IPS DF 19.7 (cell line): ENCODE data around the gene GNAS-AS1.

ENCODE experiments used
- DNase-seq: peaks from one replicate; pipeline ENCODE4 v3.0.0-alpha.2; 2013; ENCODE audit warnings: low read depth, low spot score

Gene GNAS-AS1

DNA sequence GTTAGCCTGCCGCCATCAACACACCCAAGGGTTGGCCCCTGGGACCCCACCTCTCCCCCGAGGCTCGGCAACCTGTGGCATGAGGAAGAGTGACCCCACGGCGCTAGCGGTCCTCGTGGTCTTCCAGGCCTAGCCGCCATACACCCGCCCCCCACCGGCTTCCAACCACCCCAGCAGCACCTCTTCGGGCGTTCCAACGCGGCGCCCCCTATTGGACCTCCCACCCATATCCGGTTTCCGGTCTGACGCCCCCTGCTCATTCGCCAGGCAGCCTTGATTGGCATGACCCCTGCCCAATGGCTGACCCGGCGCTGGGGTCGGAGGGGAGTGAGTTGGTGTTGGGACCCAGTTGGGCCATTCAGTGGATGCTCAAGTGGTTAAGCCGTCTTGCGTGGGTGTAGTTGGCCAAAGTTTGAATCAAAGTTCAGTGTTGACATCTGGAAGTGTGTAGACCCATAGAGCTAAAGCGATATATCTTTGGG, at the start of gene GNAS-AS1:
Gene GNAS-AS1, minus strand, starts transcription at position 210 of the 482 bp plus-strand sequence.
- DNase-seq, result no peak

DNA sequence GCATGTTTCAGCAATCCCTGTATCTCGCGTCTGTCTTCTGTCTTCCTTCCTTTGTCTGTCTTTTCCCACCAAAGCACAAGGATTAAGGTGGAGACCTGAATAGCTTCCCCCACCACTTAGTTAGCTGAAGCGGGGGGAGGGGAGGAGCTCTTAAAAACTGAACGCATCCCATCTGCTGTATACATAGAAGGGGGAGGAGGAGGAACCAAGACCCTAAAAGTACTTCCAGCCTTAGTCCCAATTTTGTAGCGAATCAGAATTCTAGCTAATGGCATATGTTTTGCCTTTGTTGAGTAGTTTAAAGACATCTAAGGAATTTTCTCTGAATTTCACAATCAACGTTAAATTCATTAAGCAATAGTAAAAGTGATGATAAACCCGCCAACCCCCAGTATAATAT, 49.7 kb upstream of the GNAS-AS1 start:
- DNase-seq, result no peak

DNA sequence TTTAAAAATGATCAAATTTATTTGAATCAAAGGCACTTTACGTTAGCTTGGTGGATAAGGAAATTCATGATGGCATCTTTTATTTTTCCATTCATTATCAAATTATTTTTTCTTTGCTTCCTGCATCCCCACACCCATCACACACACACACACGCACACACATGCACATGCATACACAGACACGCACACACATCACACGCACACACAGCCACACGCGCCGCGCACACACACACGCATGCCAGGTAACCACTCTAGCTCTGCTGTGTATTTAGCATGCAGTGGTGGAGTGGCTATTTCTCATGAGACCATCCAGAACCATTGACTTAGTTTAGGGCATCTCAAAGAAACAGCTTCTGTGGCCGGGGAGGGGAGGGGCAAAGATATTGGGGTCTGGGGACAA, 48.8 kb upstream of the GNAS-AS1 start:
- no peak for DNase-seq

DNA sequence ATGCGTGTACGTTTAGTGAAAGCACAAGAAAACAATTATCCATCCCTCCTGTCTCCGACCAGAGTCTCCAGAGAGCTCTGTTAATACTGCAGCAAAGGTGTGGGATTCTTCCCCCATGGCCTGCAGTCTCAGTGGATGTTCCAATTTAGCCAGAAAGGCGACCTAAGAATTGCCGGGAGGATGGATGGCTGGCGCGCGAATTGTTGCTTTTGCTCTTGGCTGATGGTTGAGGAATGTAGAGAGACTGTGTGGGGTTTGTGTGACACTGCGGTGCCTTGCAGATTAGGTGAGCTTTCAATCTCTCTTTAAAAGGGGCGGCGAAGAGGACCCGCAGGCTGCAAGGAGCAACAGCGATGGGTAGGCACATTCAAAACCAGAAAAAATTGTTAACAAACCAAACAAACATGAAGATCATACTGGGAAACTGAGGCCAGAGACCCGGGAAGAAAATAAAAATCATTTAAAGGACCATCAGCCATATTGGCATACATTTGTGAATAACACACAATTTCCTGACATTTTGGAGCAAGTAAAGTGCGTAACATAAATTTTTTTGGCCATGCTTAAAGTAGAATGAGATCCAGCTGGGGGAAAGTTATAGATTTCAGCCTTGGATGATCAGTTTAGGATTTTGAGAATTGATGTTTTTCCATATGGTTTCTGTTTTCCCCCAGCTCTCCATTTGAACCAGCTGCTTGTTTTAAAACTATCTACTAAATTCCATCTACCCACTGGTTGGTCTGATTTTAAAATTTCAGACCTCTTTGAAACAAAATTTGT, 48.1 kb upstream of the GNAS-AS1 start:
- no peak for DNase-seq

DNA sequence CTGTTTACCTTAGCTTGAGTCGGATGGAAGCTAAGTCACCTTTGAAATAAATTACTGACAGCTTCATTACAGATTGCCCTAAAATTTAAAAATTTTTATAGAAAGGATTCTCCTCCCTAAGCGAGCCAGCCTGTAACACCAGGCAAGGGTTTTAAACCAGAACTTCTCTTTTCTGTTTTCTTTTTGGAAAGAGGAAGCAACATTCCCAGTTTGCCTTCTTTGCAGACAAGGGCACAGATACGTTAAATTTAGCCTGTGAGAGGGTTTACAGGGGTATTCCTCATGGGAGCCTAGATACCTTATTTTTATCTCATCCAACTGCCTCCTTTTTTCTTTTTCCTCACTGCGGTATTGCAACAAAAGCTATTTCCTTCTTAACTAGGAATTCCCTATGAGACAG, 46.8 kb upstream of the GNAS-AS1 start:
- no peak for DNase-seq

DNA sequence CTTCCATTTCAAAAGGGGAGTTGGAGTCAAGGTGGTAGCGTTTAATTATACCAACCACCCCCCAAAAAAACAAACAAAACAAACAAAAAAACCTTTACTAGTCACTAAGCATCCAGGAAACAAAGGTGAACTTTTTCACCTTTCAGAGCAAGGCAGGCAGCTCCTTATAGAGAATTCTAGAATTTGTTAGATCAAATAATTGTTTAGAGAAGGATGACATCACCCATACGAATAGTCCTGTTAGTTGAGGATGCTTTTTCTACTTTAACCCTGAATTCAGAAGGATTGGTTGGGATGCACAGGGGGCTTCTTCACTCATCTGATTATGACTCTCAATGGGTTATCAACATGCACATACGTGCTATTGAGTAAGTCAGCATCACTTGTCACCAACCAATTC, 46.1 kb upstream of the GNAS-AS1 start:
- DNase-seq, result no peak

DNA sequence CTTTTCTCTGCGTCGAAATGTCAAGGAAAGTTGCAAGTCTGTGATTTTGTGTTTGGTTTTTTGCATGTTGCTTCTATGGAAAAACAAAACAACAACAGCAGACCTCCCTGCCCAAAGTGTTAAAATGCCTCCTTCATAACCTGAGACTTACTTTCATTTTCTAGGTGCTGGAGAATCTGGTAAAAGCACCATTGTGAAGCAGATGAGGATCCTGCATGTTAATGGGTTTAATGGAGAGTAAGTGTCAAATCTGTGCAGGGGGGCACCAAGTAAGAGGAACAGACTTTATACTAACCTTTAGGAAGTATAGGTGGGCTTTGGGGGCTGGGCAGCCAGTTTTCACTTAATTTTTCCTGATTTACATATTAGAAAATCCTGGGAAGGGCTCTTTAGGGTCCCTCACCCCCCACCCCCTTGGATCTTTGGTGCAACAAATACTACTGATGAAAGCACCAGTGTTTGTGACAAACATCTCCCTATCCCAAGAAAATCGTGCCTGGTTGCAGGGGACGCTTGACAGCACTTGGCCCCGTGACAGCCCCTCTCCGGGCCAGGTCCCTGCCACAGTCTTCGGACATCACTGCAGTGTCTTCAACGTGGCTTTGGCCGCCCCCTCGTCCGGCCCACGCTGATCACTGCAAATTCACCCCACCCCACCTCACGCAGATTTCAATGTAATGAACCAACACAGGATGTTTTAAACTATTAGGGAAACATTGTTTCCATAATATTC, 44.9 kb upstream of the GNAS-AS1 start:
- DNase-seq, result no peak

DNA sequence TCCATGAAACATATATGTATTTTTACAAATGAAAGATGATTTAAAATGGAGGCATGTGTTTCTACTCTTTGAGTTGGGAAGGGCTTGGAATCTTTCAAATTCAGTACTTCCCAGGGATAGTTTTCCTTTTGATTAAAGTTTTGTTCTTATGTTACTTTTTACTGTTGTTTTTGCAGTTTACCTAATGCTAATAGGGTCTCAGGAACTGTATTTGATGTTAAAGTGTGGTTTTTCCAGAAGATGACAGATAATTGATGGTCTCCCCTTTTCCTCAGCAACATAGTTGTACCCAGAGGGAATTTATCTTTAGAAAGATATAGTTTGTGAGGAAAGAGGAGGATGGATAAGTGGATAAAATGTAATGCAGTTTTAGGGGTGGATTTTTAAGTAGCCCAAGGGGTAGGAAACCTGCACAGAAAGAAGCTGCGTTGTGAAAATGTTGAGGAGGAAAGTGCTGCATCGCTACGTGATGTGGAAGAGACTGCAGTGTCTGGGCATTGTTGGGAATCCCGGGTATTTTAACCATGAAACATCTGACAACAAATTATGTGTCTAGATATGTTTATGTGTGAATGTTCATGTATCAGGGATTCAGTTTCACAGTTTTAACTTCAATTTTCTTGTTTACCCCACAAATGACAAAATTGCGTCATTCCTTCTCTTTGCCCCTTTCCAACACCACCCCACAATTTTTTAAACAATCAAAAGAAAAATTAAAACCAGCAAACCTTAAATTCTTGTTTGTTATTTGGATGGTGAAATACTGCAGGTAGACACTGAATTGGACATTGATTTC, 44.1 kb upstream of the GNAS-AS1 start:
- DNase-seq, result no peak

DNA sequence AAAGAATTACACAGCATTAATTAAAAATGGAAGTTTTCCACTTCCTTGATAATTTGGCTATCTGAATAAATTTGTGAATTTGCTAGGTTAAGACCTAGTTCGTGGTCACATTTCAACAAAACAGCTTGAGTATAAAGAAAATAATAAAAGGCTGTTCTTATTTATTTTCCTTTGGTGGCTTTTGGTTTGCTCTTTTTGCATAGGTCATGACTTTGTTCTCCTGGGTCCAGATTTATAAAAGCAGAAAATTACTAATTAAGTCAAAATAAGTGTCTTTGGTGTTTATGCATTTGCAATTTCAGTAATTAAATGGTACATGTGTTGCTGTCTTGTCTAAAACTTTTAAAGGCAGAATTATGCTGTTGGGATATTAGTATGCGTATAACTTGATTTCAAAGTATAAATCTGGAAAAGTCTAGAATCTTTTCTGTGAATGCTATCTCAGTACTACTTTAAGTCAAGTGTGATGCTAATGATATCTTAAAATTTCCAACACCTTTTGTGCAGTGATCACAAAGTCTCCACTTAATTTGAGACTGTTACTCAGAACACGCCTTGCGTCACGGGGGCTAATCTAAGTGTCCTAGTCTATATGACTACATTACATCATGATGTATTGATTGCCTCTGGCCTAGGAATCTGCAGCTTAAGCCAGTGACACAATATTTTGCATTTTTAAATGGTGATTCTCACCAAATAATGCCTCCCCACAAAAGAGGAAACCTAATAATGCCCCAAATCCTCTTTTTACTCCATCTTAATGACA, 42.8 kb upstream of the GNAS-AS1 start:
- no peak for DNase-seq

DNA sequence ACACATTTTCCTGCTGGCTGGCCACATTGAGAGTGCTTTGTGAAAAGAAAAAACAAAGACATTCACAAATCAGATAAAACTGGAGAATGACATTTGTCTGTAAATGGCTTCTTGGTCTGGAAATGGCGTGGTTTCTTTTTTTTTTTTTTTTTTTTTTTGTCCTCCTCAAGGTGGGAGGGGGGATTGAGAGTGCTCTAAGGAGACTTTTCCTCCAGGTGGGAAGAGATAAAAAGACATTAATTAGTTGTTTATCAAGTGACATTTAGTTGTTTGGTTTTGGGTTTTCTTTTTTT, 42.2 kb upstream of the GNAS-AS1 start:
- no peak for DNase-seq

DNA sequence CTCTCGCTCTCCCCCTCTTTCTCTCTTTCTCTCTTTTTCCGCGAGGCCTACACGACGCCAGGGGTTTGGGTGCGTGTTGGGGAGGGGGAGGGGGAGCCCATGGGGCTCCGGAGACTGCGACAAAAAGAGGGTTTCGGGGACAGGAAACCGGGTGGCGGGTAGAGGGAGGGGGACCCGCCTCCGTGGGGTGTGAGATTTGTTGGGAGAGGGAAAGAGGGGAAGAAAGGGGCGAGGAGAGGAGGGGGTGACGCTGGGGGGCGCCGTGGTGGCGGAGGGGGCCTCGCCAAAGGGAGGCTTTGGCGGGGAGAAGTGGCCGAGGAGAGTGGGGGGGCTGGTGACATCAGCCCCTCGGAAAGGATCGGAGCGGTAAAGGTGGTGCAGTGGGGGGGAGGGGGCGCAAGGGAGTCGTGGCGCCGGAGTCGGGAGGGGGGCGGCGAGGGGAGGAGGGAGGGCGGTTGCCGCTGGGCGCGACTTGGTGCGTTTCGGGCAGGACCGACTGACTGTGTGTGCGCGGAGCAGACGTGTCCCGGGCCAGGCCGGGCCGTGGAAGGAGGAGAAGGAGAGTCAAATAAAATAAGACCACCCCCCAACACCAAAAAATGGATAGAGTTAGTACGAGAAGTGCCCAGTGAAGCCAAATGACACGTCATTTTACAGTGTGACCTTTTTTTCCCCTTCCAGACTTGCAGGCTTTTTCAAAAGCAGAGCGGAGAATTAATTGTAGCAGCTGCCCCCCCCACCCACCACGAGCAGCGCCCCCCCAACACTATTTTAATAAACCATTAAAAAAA, 41.6 kb upstream of the GNAS-AS1 start:
- DNase-seq, result no peak

DNA sequence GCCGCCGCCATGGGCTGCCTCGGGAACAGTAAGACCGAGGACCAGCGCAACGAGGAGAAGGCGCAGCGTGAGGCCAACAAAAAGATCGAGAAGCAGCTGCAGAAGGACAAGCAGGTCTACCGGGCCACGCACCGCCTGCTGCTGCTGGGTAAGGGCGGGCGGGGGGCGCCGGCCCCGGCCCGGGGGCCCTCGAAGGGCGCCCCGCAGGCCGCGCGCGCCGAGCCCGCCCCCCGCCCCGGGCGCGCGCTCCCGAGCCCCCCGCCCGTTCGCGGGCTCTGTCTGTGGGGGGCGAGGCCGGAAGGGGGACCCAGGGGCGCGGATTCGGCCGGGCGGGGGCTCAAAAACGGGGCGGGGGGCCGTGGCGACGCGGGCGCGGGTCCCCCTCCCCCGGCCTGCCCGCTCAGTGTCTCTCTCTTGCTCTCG, 41.0 kb upstream of the GNAS-AS1 start:
- DNase-seq, result no peak

DNA sequence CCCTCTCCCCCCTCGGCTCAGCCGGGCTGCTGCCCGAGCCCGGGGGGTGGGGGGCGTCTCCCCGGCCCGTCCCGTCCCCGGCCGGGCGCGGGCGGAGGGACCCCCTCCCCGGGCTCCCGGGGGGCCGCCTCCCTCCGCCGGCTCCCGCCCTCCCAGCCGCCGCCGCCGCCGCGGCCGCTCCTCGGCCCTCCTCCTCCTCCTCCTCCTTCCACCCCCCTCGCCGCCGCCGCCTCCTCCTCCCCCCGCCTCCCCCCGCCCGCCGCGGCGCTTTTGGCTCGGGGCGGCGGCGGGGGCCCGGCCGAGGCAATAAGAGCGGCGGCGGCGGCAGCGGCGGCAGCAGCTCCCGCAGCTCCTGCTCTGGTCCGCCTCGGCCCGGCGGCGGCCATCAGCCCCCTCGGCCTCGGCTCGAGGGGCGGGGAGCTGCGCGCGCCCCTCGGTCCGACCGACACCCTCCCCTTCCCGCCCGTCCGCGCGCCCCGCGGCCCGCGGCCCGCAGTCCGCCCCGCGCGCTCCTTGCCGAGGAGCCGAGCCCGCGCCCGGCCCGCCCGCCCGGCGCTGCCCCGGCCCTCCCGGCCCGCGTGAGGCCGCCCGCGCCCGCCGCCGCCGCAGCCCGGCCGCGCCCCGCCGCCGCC, 40.5 kb upstream of the GNAS-AS1 start:
- no peak for DNase-seq

DNA sequence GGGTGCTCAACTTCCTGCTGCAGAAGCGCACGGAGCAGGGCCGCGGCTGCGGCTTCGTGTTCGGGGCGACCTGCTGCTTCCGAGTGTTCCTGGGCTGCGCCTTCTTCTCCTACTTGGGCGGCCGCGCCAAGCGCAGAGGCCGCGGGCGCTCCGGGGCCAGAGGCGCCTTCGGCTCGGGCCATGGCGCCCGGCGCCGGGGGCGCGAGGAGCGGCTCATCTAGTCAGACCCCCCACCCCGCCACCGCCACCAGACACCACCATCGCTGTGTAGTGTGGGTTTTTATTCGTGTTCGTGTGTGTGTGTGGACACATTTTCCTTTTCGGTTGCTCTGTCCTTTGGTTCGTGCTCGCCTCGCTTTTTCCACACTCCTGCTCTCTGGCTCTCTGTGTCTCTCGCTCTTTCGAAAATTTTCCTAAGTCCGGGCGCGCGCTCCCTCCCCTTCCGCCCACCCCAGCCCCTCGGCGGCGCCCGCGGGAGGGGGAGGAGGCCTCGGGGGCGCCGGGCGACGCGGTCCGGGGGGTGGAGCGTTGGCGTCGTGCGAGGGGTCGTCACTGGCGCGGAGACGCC, 39.9 kb upstream of the GNAS-AS1 start:
- no peak for DNase-seq

DNA sequence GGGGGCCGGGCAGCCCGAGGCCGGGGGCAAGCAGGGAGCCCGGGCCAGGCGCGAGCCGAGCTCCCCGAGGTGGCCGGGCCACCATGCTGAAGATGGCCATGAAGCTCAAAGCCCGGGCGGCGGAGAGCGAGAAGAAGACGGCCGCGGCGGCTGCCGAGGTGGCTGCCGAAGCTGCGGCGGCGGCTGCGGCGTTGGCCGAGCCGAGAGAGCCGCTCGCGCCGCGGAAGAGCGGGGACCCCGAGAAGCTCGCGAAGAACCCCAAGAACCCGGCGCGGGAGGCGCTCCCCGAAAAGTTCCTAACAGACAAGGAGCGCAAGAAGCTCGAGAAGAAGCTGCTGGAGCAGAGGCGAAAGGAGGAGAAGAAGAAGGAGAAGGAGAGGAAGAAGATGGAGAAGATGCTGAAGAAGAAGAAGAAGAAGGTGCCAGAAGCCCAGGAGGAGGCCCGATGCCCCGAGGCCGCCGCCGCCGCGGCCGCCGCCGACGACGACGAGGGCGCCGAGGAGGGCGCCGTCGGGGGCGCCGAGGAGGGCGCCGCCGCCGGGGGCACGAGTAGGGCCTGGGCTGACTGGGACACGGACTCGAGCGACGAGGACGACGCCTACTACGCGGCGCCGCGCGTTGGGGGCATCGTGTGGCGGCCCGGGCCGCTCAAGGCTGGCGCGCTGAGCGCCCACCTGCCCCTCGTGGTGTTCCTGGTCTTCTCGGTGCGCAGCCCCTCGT, 39.3 kb upstream of the GNAS-AS1 start:
- no peak for DNase-seq

DNA sequence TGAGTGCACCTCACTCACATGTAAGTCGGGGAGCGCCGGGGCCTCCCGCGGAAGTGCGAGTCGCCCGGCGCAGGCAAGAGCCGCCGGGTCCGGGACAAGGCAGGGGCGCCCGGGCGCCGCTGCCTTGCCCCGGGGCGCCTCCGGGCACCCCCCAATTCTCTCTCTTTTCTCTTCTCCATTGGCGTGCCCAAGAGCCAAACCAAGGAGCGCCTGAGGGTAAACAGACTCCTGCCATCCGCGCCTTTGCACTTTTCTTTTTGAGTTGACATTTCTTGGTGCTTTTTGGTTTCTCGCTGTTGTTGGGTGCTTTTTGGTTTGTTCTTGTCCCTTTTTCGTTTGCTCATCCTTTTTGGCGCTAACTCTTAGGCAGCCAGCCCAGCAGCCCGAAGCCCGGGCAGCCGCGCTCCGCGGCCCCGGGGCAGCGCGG, 38.6 kb upstream of the GNAS-AS1 start:
- DNase-seq, result no peak

DNA sequence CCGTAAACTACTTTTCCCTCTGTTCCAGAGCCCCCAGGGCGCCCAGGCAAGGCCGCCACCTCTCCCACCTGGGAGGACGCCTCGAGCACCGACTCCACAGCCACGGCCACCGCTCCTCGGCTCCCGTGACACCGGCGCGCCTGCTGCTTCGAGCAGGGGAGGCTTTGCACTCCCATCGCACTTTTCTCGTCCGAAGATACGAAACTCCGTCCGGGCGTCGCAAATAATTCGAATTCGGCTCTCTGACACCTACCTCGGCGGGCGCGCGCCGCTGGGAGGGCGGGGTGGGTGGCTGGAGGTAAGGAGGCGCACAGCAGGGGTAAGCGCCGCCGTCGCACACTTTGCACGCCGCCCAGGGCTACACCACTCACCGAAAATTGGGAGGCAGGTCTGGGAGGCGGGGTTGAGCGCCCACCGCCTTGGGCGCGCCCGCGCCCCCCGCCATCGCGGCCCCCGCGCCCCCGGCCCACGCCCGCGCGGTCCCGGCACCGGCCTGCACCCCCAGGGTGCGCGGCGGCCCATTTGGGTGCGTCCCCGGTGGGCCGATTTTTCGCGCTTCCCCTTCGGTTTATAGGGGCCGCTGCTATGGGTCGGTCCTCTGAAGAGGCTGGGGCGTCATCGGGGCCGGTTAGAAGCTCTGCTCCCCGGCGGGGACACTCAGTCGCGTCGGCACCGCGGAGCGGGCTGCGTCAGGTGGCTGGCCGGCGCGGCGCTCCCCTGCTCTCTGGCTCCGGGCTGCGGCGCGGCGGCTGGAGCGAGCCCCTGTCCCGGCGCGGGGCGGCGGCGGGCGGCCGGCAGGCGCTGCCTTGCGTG, 38.0 kb upstream of the GNAS-AS1 start:
- no peak for DNase-seq

DNA sequence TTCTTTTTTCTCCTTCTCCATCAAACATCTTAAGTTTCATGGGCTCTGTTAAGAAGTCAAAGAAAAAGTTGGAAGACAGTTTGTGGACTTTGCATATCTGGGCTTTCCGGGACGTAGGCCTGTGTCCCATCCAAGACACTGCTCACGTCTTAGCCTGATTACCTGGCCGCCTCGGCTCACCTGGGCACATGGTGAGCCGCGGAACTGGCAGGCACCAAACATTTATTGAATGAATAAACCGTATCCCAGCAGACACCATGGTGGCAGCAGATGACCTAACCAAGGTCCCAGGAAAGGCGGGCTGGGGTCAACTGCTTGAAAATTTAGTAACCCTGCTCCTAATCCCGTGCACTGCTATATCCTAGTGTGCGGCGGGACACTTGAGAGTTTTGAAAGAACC, 37.4 kb upstream of the GNAS-AS1 start:
- DNase-seq, result no peak

DNA sequence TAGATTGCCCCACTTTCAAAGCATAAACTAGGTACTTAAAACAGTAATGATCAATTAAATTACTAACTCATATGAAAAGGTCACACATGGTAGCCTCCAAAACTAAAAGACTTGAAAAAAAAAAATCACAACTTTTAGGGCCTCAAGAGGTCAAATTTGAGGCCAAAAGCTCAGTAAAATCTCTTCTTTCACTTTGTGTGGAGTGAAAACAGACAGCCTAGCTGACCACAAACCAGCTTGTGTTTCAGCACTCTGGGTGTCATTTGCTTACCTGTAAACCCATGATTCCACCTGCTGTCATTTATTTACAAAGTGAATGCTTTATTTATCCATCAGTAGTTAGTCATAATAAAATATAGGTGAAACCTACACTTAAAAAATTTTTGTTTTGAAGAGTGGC, 35.8 kb upstream of the GNAS-AS1 start:
- no peak for DNase-seq
